ENCODE measurements around the gene LSP1.

The LSP1 gene

DNA sequence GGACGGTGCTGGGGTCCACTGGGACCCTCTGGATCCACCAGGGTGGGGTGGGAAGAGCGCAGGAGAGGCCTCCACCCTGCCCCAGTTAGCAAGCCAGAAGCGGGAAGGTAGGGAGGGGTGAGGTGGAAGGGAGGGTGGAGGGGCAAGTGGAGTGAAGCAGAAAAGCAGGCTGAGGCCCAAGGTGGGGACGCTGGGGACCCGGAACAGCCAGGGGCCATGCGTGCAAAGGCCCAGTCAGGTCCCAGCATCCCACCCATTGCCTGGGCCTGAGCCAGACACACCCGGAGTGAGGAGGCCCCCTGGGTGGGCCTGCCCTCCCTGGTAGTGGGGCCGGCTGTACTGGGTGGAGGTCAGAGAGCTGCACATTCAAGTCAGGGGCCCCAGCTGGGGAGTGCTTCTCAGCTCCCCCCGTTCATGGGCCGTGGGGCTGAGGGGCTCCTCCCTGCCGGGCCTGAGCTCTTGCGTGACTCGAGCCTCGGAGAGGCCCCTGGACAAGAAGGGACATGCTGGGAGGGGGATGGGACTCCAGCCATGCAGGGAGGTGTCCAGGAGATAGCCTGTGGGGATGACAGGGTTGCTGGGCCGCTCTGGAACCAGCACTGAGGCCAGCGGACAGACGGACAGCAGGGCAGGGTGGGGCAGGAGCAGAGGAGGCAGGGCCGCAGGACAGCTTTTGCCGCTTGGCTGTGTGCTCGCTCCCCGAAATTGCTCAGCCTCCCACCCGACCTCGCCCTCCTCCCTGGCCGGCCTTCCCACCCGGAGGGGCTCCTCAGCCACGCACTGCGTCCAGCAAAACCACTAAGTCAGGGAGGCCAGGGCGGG lies 74.4 kb downstream of the LSP1 start:
- no peak for DNase-seq (ENCODE audit: low read depth in 2 of 2, low spot score in 1 of 2)

- DNase-seq (ENCODE audit: low read depth in 2 of 2, low spot score in 1 of 2) = no peak
These were observed 75.1 kb downstream of the LSP1 start for GRCh38 chr11:1927848-1928469.

DNA sequence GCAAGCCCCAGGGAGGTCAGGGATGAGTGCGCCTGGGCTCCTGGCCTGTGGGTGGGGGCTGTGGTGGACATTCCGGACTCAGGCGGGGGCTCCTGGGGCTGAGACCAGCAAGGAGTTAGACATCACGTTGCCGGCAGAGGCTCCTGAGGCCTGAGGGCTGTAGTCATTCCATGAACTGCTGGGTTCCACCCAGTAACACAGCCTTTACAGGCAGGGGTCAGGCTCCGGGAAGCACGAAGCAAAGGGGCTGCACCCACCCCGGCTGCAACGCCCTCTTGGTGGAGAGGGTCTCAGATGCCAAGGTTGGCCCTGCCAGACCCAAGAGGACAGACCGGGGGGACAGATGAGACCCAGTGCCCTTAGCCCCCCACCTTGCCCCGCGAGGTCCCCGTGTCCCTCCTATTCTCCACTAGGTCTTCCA lies 75.6 kb downstream of the LSP1 start:
- DNase-seq (ENCODE audit: low read depth in 2 of 2, low spot score in 1 of 2) = no peak

DNA sequence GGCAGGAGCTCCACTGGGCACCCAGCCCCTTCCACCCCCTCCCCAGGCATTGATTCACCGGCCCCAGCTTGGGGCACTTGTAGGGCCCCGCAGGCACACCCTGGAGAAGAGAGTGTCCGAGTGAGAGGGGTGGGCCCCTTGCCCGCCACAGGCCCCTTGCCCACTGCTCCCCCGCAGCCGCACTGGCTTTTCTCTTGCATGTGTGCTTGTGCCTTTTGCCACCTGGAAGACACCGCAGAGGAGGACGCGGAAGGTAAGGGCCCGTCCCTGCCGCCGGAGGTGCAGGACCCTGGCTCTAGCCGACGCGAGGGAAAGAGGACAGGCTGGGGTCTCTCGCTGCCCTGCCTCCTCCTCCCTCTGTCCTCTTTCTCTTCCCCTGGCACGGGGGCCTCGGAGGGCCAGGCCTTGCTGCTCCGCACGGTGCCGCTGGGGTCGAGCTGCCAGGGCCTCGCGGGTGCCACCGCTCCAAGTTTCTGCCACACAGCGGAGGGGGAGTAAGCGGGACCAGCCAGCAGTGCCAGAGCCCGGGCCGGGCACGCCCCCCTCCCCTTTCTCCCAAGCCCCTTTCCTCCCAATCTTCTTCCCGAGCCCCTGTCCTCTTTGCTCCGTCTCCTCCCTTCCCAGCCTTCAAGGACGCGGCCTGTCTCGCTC lies 76.1 kb downstream of the LSP1 start:
- no peak for DNase-seq (ENCODE audit: low read depth in 2 of 2, low spot score in 1 of 2)

- DNase-seq (ENCODE audit: low read depth in 2 of 2, low spot score in 1 of 2) = no peak
These were observed 77.0 kb downstream of the LSP1 start for GRCh38 chr11:1929621-1930461.

DNA sequence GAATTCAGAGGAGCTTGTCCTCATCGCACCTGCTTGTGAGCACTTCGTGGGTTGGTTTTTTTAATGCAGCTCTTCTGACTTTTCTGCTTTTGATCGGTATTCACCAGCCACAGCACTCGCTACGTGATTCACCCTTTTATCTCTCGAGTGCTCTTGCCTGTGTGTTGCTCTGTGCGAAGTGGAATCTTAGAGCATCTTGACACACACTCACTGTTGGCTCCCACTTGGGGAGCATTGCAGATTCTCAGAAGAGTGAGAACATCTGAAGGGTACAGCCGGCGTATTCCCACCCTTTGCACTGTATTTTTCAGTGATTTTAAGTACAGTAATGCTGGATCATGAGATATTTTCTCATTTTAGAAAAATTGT lies 77.6 kb downstream of the LSP1 start:
- no peak for DNase-seq (ENCODE audit: low read depth in 2 of 2, low spot score in 1 of 2)

DNA sequence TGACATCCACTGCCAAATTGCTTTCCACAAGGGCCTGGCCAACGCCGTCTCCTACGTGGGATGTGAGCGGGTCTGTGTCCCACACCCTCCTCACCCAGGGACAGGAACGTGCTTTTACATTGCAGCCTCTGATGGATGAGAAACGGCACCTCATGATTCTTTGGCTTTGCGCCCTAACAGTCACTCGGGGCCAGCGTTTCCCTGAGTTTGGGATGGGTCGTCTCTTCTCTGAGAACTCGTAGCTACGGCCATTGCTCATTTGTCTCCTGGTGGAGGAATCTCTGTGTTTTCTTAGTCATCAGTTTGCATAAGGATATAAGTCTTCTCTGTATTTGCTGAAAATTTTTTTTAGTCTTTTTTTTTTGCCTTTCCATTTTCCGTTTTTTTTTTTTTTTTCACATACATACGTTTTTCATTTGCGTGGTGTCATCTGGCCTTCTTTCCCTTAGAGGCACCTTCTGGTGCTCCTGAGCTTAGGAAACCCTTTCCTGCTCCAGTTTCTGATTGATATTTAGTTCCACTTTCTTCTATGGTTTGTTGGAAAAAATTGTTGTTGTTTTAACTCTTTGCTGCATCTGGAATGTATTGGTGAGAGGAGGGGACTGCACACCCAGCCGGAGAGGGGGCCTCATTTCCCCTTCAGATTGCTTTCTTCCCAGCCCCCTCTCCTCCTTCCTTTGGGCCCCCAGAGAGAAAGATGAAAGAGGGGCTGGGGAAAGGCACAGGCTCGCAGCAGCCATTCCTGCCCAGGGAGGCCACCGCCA lies 78.6 kb downstream of the LSP1 start:
- no peak for DNase-seq (ENCODE audit: low read depth in 2 of 2, low spot score in 1 of 2)

- DNase-seq (ENCODE audit: low read depth in 2 of 2, low spot score in 1 of 2) = no peak
These were observed 79.2 kb downstream of the LSP1 start for GRCh38 chr11:1932105-1932480.

- no peak for DNase-seq (ENCODE audit: low read depth in 2 of 2, low spot score in 1 of 2)
These were observed 79.8 kb downstream of the LSP1 start for GRCh38 chr11:1932681-1933080.

DNA sequence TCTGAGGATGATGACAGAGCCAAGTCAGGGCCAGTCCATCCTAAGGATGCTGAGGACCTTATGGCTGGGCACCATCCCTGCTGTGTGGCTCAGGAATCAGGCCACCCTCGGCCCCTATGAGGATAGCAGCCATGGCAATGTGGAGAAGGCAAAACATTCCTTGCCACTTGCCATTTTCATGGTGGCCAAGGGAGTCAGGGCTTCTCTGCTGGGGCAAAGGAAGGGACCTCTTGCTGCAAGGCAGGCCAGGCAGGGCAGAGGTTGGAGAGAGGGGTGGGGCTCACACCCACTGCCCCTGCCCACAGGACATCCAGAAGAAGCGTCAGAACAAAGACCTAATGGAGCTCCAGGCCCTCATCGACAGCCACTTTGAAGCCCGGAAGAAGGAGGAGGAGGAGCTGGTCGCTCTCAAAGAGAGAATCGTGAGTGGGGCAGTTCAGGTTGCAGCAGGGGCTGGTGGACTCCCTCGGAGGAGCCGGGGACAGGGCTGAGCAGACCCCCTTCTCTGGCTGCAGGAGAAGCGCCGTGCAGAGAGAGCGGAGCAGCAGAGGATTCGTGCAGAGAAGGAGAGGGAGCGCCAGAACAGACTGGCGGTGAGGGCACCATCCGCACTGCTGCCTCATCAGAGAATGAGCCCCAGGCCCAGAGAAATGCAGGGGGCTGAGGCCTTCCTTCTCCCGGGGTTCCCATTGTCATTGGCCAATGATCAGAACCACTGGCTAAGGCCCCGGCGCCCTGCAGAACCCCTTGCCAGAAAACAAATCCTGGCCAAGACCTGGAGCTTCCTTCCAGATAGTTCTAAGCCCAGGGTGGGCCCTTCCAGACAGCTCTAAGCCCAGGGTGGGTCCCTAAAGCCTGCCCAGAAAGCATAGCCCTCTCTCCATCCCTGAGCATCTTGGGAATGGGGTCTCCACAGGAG lies 80.8 kb downstream of the LSP1 start:
- no peak for DNase-seq (ENCODE audit: low read depth in 2 of 2, low spot score in 1 of 2)

GRCh38 chr11:1934335-1935155 lies 81.7 kb downstream of the LSP1 start:
- no peak for DNase-seq (ENCODE audit: low read depth in 2 of 2, low spot score in 1 of 2)

GRCh38 chr11:1935156-1936071 lies 82.5 kb downstream of the LSP1 start:
- no peak for DNase-seq (ENCODE audit: low read depth in 2 of 2, low spot score in 1 of 2)

GRCh38 chr11:1936072-1936780 lies 83.3 kb downstream of the LSP1 start:
- no peak for DNase-seq (ENCODE audit: low read depth in 2 of 2, low spot score in 1 of 2)

GRCh38 chr11:1936781-1937615 lies 84.1 kb downstream of the LSP1 start:
- DNase-seq (ENCODE audit: low read depth in 2 of 2, low spot score in 1 of 2) = no peak

GRCh38 chr11:1937616-1938342 lies 84.9 kb downstream of the LSP1 start:
- no peak for DNase-seq (ENCODE audit: low read depth in 2 of 2, low spot score in 1 of 2)
